MM.1S (cell line): ENCODE results near the gene SLC39A1.
A peak's percentile ranks its signal among the peaks of the same experiment; 100 is the strongest.

Experiments
- DNase-seq: peaks from one replicate; pipeline ENCODE4 v3.0.0-alpha.2; 2015
- H2AFZ ChIP-seq: fragments of 300-600 bp; sonication (generic); 2 replicates; pipeline ENCODE4 v1.6.0; 2016; ENCODE audit warnings: antibody characterized with exemption, low read length
- H3F3A ChIP-seq: fragments of 300-600 bp; sonication (generic); 2 replicates; pipeline ENCODE4 v1.6.1; 2016; ENCODE audit warnings: mild to moderate bottlenecking, antibody characterized with exemption, low read length, moderate library complexity, mixed read lengths; ENCODE audit not compliant: insufficient read depth
- H3K27ac ChIP-seq: fragments of 300-600 bp; sonication (generic); 2 replicates; pipeline ENCODE4 v1.5.1; 2016; ENCODE audit warnings: mild to moderate bottlenecking, low read length
- H3K27me3 ChIP-seq: fragments of 300-600 bp; sonication (generic); replicated peaks from 2 replicates; pipeline ENCODE4 v1.6.0; 2016; ENCODE audit warnings: low read length; ENCODE audit not compliant: insufficient read depth
- H3K36me3 ChIP-seq: fragments of 300-600 bp; sonication (generic); replicated peaks from 2 replicates; pipeline ENCODE4 v1.6.1; 2016; ENCODE audit warnings: mild to moderate bottlenecking, low read length, mixed read lengths; ENCODE audit not compliant: insufficient read depth
- H3K4me1 ChIP-seq: fragments of 300-600 bp; sonication (generic); 2 replicates; pipeline ENCODE4 v1.6.1; 2016; ENCODE audit warnings: low read length, mixed read lengths
- H3K4me2 ChIP-seq: fragments of 300-600 bp; sonication (generic); 2 replicates; pipeline ENCODE4 v1.6.0; 2016; ENCODE audit warnings: low read depth, low read length
- H3K4me3 ChIP-seq: fragments of 300-600 bp; sonication (generic); 2 replicates; pipeline ENCODE4 v1.5.1; 2016; ENCODE audit warnings: low read length, mixed read lengths
- H3K79me2 ChIP-seq: fragments of 300-600 bp; sonication (generic); 2 replicates; pipeline ENCODE4 v1.6.1; 2016; ENCODE audit warnings: mixed run types, low read length, mixed read lengths
- H3K9ac ChIP-seq: fragments of 300-600 bp; sonication (generic); 2 replicates; pipeline ENCODE4 v1.6.1; 2016; ENCODE audit warnings: low read length, mixed read lengths
- H3K9me2 ChIP-seq: fragments of 300-600 bp; sonication (generic); replicated peaks from 2 replicates; pipeline ENCODE4 v1.6.1; 2016; ENCODE audit warnings: mild to moderate bottlenecking, low read length, mixed read lengths; ENCODE audit not compliant: insufficient read depth
- H3K9me3 ChIP-seq: fragments of 300-600 bp; sonication (generic); replicated peaks from 2 replicates; pipeline ENCODE4 v1.6.1; 2016; ENCODE audit warnings: mild to moderate bottlenecking, low read length, mixed read lengths; ENCODE audit not compliant: insufficient read depth
- H4K20me1 ChIP-seq: fragments of 300-600 bp; sonication (generic); 2 replicates; pipeline ENCODE4 v1.6.1; 2016; ENCODE audit warnings: mild to moderate bottlenecking, low read length, moderate library complexity, mixed read lengths; ENCODE audit not compliant: insufficient read depth
- EZH2 ChIP-seq: fragments of 300-600 bp; sonication (generic); optimal IDR thresholded peaks from 2 replicates; pipeline ENCODE3; 2017; ENCODE audit warnings: low read depth, mild to moderate bottlenecking, antibody characterized with exemption, low read length, mixed read lengths
- EZH2phosphoT487 ChIP-seq: fragments of 300-600 bp; sonication (generic); IDR thresholded peaks from 2 replicates; pipeline ENCODE4 v1.6.1; 2018; ENCODE audit warnings: antibody characterized with exemption, low read length
- TF ChIP-seq, protein P1 (sequence below): fragments of 300-600 bp; sonication (generic); IDR thresholded peaks from 2 replicates; pipeline ENCODE4 v1.5.1; 2016; ENCODE audit warnings: antibody characterized with exemption, low read length, mixed read lengths

SLC39A1 gene

DNA sequence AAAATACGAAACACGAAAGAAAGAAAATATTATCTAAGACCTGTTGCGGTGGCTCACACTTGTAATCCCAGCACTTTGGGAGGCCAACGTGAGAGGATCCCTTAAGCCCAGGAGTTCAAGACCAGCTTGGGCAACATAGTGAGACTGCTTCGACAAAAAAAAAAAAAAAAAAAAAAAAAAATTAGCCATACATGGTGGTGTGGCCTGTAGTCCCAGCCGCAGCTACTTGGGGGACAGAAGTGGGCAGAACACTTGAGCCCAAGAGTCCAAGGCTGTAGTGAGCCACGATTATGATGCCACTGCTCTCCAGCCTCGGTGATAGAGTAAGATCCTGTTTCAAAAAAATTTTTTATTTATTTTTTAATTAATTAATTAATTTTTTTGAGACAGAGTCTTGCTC is 24.3 kb upstream of the SLC39A1 start:
- Histone ChIP-seq H3K4me1 (peaks cover 13% of the 10 kb centered on the region), H2AFZ (peak overlapping the region; percentile 90), H3K4me3 (peak overlapping the region; percentile 48), H3K9me3 (no peaks in the 10 kb centered on the region), H3K27ac (peak overlapping the region; percentile 77; the same call in 1 of the 2 replicates), H3K9ac (peak overlapping the region; percentile 35; the same call in 1 of the 2 replicates), H3K9me2 (no peaks in the 10 kb centered on the region), H3F3A (peaks cover 26% of the 10 kb centered on the region), H3K4me2 (peak overlapping the region; percentile 85; the same call in 1 of the 2 replicates), H3K79me2 (peaks cover 20% of the 10 kb centered on the region), H3K27me3 (peaks cover 5% of the 10 kb centered on the region; the same call in 1 of the 2 replicates), H4K20me1 (no peaks in the 10 kb centered on the region), H3K36me3 (peaks cover 13% of the 10 kb centered on the region)
- DNase-seq = no peak
- no peak for TF ChIP-seq EZH2
- TF ChIP-seq, protein P1, sequence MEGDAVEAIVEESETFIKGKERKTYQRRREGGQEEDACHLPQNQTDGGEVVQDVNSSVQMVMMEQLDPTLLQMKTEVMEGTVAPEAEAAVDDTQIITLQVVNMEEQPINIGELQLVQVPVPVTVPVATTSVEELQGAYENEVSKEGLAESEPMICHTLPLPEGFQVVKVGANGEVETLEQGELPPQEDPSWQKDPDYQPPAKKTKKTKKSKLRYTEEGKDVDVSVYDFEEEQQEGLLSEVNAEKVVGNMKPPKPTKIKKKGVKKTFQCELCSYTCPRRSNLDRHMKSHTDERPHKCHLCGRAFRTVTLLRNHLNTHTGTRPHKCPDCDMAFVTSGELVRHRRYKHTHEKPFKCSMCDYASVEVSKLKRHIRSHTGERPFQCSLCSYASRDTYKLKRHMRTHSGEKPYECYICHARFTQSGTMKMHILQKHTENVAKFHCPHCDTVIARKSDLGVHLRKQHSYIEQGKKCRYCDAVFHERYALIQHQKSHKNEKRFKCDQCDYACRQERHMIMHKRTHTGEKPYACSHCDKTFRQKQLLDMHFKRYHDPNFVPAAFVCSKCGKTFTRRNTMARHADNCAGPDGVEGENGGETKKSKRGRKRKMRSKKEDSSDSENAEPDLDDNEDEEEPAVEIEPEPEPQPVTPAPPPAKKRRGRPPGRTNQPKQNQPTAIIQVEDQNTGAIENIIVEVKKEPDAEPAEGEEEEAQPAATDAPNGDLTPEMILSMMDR = no peak
- no peak for TF ChIP-seq EZH2phosphoT487

DNA sequence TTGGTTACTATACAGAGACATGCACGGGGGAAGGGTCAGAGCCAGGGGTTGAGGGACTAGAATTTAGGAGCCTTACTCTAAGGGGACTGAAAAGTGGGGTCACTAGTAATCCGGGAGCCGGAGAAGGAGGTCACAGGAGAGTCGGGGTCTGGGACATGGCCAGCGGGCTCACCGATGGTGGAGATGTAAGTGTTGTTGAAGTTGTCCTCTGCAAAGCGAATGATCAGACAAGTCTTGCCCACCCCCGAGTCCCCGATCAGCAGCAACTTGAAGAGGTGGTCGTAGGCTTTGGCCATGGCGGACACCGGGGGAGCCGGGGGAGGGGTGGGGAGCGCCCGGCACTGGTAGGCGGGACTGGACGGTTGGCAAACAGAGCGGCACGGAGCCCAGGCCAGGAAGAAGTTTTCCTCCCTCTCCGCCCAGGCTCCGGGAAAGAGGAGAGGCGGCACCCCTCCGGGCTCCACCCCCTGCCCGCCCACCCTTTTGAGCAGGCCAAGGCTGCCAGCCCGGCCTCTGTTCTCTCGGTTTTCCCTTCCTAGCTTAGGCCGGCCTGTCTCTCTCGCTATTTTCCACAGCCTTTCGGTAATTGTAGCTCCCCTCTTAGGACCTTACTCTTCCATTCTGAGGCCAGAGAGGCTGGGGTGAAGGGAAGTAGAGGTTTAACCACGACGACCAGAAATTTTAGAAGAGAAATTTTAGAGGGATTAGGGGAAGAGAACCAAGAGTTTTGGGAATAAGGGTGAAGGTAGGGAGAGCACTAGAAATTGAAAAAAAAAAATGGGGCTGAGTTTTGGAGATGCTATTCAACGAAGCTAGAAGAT is 22.8 kb upstream of the SLC39A1 start, which contains the start of gene RAB13:
TSS of gene RAB13 (minus strand) at position 399 of the 821 bp plus-strand sequence. CDS start at position 296, 103 bp downstream.
- peak within 1 kb of the TSS; percentile 77 for H3K27ac ChIP-seq
- peak within 1 kb of the TSS; percentile 48 for H3K4me3 ChIP-seq
- no peak for TF ChIP-seq EZH2
- TF ChIP-seq EZH2phosphoT487 = no peak
- TF ChIP-seq, protein P1 = no peak

DNA sequence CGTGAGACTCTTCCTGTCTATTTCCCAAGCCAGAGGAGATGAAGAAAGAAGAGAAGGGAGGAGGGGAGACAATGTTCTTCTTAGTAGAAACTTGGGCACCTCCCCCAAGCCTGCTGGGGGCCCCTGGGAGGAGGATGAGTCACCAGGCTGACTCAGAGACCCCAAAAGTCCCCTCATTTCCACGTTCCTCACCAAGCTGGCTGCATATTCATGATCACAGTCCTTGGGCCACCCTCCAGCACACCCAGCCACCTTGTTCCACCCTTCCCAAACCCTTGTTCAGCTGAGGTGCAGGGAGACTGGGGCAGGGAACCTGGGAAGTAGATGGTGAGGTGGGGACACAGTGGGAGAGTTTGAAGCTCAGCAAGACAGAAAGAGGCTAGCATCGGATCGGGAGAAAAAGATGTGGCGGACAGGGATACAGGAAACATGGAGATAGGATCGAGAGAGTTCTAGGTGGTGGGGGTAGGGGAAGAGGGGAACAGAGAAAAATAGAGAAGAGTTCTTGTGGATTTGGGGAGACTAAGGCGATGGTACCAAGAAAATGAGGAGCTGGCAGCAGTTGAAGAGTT is 22.1 kb upstream of the SLC39A1 start:
- DNase-seq = no peak
- TF ChIP-seq, protein P1 = no peak
- TF ChIP-seq EZH2phosphoT487 = no peak
- no peak for TF ChIP-seq EZH2
- H2AFZ ChIP-seq = no peak overlapping the region

More for the DNA sequence above, 22.8 kb upstream of the SLC39A1 start, which contains the start of gene RAB13:
- DNase-seq = no peak
- Histone ChIP-seq H4K20me1 (no peaks in the 10 kb centered on the region), H3K27me3 (peaks cover 5% of the 10 kb centered on the region; the same call in 1 of the 2 replicates), H3K4me1 (0 out of 2 replicates have a peak, but pooled peaks cover 2% of the 10 kb centered on the region), H3K9ac (peak within 1 kb of the TSS; percentile 35; the same call in 1 of the 2 replicates), H3K4me2 (peak within 1 kb of the TSS; percentile 85), H3K9me2 (no peaks in the 10 kb centered on the region), H3F3A (peaks cover 12% of the 10 kb centered on the region), H3K9me3 (no peaks in the 10 kb centered on the region), H3K36me3 (no peaks in the 10 kb centered on the region; the same call in 1 of the 2 replicates), H2AFZ (peak within 1 kb of the TSS; percentile 90), H3K79me2 (peaks cover 6% of the 10 kb centered on the region)

More for the DNA sequence above, 22.1 kb upstream of the SLC39A1 start:
- no peaks in the 10 kb centered on the region for H3K36me3 ChIP-seq
- no peak overlapping the region for H3K27ac ChIP-seq
- no peak overlapping the region for H3K4me2 ChIP-seq
- no peaks in the 10 kb centered on the region for H4K20me1 ChIP-seq
- 0 out of 2 replicates have a peak, but pooled peaks cover 2% of the 10 kb centered on the region for H3K4me1 ChIP-seq
- H3K9ac ChIP-seq = no peak overlapping the region
- H3K9me3 ChIP-seq = no peaks in the 10 kb centered on the region
- peaks cover 5% of the 10 kb centered on the region; the same call in 1 of the 2 replicates for H3K27me3 ChIP-seq
- no peaks in the 10 kb centered on the region for H3K9me2 ChIP-seq
- no peak overlapping the region for H3K4me3 ChIP-seq
- H3K79me2 ChIP-seq = no peaks in the 10 kb centered on the region
- peaks cover 9% of the 10 kb centered on the region for H3F3A ChIP-seq
